Gastrocnemius medialis (tissue), 4 donors: Measurements from ENCODE around the gene HTR3A.

Source experiments
- POLR2A ChIP-seq, 2 donors: fragments of 450-650 bp; IDR thresholded peaks; one replicate each; pipeline ENCODE4 v1.6.1; 2017; ENCODE audit warnings: antibody characterized with exemption in 2 of 2, mild to moderate bottlenecking in 2 of 2, moderate library complexity in 2 of 2
- TF ChIP-seq, protein P1 (sequence below), 5 experiments: fragments of 450-650 bp in 3 of 5; fragments of 200-600 bp in 2 of 5; sonication (generic) in 2 of 5; IDR thresholded peaks in 4 of 5; conservative IDR thresholded peaks in 1 of 5; 1 replicate in 4 of 5; 2 replicates in 1 of 5; pipeline ENCODE4 v1.5.1; 2016 to 2019; ENCODE audit warnings: antibody characterized with exemption in 5 of 5, mild to moderate bottlenecking in 3 of 5, moderate library complexity in 3 of 5

DNA sequence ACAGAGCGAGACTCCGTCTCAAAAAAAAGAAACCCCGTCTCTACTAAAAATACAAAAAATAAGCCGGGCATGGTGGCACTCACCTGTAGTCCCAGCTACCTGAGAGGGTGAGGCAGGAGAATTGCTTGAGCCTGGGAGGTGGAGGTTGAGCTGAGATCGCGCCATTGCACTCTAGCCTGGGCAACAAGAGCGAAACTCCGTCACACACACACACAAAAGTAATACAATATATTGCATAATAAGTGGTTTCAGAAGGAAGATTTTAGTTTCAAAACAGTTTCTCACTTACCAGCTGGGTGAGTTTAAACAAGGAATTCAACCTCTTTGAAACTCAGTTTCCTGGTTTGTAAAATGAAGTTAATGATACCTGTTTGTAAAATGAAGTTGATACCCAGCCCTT is 32.7 kb upstream of the HTR3A start:
- TF ChIP-seq, protein P1, sequence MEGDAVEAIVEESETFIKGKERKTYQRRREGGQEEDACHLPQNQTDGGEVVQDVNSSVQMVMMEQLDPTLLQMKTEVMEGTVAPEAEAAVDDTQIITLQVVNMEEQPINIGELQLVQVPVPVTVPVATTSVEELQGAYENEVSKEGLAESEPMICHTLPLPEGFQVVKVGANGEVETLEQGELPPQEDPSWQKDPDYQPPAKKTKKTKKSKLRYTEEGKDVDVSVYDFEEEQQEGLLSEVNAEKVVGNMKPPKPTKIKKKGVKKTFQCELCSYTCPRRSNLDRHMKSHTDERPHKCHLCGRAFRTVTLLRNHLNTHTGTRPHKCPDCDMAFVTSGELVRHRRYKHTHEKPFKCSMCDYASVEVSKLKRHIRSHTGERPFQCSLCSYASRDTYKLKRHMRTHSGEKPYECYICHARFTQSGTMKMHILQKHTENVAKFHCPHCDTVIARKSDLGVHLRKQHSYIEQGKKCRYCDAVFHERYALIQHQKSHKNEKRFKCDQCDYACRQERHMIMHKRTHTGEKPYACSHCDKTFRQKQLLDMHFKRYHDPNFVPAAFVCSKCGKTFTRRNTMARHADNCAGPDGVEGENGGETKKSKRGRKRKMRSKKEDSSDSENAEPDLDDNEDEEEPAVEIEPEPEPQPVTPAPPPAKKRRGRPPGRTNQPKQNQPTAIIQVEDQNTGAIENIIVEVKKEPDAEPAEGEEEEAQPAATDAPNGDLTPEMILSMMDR (IDR thresholded peaks at IDR 0.05 in 4 of 5, conservative IDR thresholded peaks at IDR 0.05 in 1 of 5), result no peak
- no peak for TF ChIP-seq POLR2A (IDR thresholded peaks at IDR 0.05)
